GM21723 (cell line): ENCODE data around the gene HDAC4.

Experiments
- ATAC-seq: cut with Tn5 transposase; IDR thresholded peaks from one replicate; pipeline ENCODE4 v1.9.1; 2021; ENCODE audit warnings: mild to moderate bottlenecking, moderate library complexity; ENCODE audit not compliant: unreplicated experiment

Gene HDAC4

DNA sequence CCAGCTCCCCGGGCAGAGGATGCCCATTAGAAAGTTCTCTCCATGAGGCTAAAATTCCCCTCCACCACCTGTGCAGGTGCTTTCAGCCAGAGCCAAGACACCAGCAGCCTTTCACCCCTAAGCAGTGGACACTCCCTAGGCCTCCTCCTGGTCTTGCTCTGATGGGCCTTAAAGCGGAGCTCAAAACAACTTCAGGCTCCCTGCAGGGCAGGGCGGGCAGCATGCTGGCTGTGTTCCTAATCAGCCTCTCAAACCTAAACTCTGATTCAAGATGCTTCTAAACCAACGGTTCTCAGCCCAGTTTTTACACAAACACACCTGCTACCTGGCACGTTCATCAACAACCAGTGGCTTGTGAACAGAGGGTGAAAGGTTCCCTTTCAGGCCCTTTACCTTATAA is 298.6 kb downstream of the HDAC4 start:
- no peak for ATAC-seq

DNA sequence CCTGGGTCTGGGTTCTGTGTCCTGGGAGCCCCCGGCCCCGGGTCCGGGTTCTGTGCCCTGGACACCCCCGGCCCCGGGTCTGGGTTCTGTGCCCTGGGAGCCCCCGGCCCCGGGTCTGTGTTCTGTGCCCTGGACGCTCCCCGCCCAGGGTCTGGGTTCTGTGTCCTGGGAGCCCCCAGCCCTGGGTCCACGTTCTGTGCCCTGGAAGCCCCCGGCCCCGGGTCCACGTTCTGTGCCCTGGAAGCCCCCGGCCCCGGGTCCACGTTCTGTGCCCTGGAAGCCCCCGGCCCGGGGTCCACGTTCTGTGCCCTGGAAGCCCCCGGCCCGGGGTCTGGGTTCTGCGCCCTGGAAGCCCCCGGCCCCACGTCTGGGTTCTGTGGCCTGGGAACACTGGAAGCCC is 299.0 kb downstream of the HDAC4 start:
- no peak for ATAC-seq

DNA sequence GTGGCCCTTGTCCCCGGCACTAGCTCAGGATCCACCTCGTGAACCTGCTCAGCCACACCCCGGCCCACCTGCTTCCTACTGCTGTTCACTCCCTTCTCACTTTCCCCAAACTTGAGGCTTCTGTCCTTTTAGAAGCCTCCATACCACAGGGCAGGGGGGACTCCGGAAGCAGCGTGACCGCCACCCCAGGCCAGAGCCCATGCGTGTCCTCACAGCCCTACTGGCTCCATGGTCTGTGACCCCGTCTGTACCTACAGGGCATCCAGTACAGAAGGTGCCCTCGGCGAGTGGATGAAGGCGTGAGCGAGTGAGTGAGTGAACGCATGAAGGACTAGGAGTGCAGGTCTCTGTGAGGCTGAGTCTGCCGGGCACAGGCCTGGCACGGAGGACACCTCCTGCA is 299.7 kb downstream of the HDAC4 start:
- ATAC-seq = no peak

DNA sequence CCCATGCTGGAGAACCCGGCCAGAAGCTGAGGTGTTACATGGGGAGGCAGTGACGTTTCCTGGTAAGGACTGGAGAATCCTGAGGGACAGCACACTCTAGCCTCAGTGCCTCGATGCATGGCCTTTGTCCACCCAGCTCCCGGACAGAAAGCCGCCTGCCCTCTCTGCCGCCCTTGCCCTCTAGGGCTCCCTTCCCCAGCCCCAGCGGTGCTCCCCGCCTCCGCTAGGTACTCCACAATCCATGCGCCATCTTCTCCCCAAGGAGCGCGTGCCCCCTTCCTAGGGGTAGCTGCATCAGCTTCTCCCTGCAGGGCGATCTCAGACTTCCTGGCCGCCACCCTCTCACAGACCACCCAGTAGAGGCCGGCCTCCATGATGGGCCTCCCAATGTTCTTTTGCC is 301.3 kb downstream of the HDAC4 start:
- ATAC-seq = no peak

DNA sequence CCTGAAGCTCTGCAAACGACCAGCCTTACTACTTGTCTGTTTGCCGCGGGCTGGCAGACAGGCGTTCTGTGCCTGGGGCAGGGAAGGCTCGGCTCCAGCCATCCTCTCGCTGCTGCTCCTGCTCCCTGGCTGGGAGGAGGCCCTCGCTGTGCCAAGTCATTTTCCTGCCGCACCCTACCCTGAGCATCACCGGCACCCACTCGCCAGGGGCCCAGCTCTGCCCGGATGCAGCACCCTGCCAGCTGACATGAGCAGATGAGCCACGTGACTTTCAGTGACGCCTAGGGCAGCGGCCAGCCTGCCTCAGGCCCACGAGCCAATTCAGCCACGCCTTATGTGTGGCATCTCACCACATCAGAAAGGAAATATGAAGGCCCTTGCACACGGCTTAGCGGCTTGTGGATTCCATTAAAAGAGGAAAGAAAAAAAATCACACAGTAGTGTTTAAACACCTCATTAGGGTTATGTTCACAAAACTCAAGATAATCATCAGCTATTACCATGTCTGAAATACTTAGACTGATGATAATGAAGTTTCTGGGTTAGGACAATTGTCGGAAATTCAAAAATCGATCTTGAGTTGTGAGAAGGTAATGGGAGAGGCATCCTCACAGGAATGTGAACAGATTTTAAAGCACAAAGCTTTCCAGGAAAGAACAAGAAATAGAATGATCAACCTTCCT is 302.4 kb downstream of the HDAC4 start:
- no peak for ATAC-seq

DNA sequence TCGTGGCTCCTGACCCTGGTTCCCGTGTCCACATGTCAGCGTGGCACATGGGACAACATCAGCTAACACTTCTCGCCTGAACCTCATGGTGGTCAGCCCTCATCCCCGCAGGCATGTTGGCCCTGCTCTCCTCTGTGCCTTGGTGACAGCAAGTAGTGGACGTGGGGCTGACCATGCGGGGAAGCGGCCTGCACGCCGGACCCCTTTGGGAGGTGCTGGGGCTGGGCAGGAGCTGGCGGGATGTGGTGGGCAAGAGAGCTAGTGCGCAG is 303.5 kb downstream of the HDAC4 start:
- ATAC-seq = no peak

DNA sequence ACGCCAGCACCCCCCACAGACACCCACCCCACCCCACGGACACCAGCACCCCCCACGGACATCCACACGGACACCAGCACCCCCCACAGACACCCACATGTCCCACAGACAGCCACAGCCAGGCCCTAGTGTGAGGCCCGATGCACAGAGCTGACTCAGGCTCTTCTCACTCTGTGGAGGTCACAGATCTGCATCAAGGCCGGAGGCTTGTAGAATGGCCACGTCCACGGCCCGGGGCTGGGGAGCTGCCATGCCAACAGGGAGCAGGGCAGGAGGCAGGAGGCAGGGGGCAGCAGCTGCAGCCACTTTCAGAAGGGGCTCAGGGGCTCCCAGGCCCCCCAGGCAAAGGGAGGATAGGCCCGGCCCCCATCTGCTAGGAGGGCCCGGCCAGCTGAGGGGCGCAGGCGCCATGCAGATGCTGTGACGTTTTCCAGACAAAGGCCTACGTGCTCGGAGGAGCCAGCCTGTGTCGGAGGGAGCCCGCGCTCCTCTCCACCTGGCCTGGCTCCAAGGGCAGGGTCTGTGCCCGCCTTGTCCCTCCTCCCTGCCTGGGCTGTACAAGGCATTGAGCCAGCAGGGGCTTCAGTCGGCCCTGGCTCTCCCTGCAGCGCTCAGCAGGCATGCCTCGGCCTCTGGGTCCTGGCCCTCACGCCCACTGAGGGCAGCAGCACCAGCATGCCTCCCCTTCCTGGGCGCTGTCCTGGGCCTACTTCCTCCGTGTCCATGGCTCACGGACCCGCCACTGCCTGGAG is 304.0 kb downstream of the HDAC4 start:
- no peak for ATAC-seq

DNA sequence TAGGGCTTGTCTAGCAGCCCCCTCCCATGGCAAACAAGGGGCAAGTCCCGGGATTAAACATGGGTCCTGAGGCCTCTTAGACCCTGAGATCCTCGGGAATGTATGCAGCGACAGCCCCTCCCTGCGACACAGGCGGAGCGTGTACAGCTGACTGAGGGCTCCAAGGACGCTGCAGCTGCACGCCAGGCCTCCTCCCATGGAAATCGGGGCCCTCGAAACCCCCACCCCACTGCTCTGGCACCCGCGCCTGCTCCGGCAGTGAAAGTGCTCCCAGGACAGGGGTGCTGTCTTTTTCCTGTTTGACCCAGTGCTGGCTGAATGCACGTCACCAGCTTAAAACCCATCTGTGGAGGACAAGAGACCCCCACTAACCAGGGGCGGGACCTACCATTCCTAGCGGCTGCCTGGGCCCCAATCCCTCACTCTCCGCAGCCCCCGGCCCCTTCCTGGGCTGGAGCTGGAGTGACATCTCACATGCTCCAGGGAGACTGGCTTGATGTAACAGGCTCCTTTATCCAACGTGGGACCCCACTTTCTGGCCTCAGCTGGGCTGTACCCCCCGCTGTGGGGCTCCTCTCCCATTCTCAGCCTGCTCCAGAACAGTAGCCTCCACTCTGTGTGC is 305.2 kb downstream of the HDAC4 start:
- no peak for ATAC-seq

DNA sequence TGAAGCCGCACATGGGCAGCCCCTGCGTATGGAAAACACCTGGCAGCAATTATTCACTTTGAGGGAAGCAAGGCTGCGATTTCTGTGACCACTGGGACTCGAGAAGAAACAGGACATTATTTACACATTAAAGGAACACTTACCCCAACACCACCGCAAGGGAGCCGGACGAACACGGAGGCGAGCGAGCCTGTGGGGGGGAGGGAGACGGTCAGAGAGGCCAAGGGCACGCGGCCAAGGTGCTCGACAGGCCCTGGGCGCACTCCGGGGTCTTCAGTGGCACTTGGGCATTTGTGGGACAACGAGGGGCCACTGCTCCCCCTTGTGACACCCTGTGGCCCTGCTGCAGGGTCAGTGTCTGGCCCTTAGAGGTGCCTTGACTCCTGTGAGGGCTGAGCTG is 306.0 kb downstream of the HDAC4 start:
- ATAC-seq = no peak

DNA sequence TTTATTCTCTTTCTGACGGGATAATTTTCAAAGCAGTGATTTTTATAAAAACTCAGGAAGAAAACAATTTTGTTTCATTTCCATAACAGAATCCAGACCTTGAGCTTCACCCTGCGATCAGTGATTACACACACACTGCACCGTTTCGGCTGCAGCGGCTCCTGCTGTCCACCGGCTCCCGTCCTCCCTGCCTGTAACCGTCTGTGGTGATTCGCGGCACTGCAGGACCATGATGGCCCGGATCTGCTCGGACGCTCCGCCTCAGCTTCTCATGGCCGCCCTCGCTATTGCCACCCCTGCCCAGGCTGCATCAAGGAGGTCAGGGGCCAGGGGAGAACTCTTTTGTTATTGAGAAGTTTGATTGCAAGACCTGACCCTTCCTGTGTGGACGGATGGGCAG is 306.9 kb downstream of the HDAC4 start:
- ATAC-seq = no peak

DNA sequence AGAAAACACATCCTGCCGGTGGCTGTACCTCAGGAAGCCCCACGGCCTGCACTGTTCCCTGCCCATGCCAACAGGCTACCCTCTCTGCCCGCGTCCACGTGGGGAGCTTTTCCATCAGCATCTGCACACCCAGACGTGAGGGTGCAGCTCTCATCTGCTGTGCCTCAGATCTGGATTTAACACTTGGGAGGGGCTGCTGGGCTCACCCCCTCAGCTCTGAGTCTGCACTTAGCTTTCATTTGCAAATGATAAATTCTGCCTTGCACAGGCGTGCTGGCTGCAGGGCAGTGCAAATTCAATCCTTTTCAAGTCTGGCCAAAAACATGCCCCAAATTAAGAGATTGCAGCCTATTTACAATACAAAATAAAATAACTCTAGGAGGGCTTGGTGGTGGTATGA is 307.3 kb downstream of the HDAC4 start:
- no peak for ATAC-seq

DNA sequence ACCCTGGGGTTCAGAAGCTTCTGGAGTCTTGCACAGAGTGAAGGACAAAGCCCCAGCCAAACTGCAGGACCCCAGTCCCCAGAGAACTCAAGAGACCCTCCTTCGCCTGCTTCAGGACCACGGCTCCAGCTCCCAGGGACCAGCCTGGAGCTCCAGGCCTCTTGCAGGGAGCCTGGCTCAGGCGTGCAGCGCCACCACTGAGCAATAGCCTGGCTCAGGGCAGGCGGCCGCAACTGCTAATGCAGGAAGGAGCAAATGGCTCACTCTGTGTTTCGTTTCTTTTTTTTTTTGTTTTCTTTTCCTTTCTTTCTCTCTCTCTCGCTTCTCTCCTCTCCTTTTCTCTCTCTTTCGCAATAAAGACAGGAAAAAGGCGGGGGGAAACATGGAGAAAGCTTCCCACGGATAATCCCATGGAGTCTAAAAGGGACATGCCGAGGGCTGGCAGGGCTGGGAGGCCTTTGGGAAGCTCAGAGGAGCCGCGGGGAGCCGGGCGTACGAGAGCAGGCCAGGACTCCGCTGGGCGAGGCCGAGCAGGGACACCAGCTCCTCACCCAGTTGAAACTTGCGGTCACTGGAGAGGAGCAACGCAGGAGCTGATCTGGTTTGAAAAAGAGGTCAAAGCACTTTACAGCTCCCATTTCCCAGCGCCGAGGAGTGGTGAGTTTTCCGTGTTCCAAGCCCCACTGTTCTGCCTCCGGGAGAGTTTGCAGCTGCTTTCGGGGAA is 308.1 kb downstream of the HDAC4 start:
- no peak for ATAC-seq

DNA sequence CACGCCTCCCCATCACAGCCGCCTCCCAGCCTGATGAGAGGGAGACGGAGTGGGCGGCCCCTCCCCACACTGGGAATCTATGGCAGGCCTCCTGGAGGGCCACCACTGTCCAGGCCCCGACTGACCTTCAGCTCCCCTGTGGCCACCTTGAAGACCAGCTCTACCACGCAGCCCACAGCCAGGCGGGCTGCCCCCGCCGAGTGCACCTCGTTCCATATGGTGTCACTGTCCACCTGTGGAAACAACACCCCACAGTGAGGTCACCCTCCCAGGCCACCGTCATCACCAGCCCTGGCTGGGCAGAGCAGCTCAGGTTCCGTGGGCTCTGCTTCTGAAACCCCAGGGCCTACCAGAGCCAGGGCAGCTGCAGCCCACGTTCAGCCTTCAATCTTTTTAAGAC is 310.9 kb downstream of the HDAC4 start:
- ATAC-seq = no peak

DNA sequence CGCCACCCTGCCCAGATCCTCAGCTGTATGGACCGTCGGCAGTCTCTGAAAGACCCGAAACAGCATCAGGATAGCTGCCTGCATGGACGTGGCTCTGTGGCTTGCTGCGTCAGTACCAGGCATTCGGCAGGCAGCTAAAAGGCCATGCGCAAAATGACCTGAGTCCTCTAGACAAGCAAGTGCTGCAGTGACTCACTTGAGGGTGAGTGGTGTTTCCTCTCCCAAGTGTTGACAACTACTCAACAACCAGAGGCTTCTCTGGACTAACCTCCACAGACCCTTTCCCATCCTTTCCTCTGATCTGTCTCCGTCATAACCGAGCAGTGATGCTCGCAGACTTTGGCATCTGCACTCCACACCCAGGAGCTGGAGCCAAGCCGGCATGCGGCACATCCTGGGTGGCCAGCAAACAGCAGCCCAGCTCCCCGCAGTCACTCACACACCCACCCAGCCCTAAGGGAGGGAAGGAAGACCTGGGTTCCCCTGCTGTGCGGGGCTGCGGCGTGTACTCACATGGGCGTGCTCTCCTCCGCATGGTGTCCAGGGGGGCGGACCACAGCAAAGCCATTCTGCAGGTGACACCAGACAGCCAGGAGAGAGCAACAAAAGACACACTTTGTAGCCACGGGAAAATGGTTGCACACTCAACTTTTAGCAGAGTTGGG is 313.6 kb downstream of the HDAC4 start:
- no peak for ATAC-seq

DNA sequence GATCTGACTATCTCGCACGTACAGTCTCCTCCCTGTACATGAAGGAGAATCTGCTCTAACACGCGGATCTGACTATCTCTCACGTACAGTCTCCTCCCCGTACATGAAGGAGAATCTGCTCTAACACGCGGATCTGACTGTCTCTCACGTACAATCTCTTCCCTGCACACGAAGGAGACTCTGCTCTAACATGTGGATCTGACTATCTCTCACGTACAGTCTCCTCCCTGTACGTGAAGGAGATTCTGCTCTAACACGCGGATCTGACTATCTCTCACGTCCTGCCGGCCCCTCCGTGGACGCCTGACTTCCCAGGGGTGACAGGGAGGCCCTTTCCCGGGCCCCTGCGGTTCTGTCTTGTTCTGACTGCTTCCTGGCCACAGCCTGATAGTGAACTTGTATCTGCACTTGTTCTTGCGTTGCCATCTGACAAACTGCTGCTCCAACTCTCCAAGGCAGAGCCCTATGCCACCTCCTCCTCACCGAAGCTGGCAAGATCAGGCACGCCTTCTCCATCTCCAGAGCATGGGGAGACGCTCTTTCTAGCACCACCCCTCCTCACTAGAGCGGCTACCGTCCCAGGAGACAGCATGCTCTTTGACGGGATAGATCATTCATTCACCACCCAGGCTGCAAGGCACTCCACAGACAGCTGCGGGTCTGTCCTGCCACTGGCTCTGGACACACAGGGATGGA is 314.3 kb downstream of the HDAC4 start:
- ATAC-seq = no peak

DNA sequence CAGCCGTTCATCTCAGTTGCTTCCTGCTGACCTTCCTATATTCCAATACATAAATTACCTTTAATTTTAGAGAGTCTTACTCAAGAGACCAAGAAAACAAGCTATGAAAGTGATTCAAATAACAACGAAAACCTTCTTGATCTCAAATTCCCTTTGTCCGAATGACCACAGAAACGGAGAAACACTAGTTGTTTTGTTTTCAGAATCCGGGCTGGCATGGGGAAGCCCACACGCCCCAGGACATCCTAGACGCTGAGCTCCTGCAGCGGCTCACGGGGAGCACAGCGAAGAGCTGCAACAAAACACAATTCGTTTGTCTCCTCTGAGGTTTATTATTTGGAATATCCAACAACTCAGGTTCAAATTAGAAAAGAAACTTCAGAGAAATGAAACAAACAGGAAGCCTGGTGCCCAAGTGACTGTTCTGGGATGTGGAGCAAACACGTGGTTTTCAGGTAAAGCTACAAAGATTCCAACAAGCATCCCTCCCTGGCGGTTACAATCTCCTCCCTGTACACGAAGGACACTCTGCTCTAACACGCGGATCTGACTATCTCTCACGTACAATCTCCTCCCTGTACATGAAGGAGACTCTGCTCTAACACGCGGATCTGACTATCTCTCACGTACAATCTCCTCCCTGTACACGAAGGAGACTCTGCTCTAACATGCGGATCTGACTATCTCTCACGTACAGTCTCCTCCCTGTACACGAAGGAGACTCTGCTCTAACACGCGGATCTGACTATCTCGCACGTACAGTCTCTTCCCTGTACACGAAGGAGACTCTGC is 315.4 kb downstream of the HDAC4 start:
- no peak for ATAC-seq

DNA sequence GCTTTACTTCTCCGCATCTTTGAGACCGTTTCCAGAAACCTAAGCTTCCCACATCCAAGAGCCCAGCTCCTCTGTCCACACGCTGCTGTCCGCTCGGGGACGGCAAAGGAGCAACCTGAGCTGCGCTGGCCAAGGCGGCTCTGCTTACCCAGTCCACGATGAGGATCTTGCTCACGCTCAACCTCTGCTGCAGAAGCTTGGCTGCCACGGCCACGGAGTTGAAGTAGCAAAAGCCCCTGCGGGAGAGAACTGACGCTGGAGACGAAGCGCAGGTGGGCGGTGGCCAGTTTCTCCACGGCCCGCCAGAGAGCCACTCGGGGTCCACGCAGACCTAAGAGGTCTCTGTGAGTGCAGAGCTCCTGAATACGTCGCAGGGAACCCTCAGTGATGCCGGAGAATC is 316.8 kb downstream of the HDAC4 start:
- no peak for ATAC-seq

DNA sequence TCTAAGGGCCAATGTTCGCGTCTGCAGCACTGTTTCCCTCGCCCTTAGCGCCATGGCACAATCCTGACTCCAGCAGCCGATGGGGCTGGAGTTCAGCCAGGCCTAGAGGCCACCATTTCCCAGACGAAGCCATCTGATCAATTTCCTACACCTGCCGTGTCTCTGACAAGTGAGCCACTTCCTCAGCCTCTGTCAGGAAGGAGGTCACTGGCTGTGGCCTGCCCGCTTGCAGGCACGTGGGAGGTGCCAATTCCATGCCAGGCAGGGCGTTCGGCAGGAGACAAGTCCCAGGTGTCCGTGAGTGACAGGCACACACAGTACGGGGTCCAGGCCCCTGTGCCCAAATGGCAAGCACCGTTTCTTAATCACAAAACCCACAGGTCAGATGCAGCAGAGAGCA is 318.4 kb downstream of the HDAC4 start:
- ATAC-seq = no peak

DNA sequence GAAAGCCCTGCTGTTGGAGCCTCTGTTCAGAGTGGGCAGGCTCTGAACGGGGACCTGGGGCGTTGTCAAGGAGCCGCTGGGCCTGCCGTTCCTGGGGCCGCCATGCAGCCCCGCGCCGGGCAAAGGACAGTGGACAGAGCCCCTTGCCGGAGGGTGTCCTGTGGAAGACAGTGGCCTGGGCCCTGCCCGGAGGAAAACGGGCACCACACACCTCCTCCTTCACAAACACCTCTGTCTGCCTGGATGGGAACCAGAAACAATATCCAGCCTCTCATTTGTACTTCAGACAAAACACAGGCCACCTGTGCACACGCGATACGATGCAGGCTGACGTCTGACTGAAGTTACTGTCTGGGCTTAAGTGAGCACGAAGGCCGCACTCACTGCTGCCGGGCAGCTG is 319.2 kb downstream of the HDAC4 start:
- no peak for ATAC-seq

DNA sequence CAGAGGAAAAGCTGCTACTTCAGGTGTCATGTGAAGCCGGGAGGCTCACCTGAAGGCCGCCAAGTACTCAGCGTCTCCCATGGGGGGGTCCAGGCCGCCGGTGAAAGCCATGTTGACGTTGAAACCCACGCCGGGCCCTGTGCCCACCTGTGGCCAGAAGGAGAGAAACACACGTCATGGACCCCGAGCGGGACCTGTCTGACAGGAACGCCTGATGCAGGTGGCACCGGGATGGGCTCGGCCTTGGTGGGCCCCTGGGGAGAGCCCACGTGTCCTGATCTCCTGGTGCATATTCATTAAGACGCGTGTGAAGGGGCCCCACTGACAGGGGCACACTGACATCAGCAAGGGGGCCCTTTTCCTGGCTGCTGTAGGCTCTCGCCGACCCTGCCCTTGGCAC is 319.8 kb downstream of the HDAC4 start:
- no peak for ATAC-seq
